DLD1 (cell line): ENCODE results near the gene DDC.
"Not testable (repeated sequence)": the region's sequence is repeated elsewhere in the genome, so short reads cannot be mapped to it uniquely, and the experiment has no call there.

Source experiments
- in situ Hi-C: cut with HindIII; loops from 2 replicates; pipeline ENCODE4 v1.10.0; 2017; ENCODE audit warnings: low sequenced_read_pairs

DDC gene

DNA sequence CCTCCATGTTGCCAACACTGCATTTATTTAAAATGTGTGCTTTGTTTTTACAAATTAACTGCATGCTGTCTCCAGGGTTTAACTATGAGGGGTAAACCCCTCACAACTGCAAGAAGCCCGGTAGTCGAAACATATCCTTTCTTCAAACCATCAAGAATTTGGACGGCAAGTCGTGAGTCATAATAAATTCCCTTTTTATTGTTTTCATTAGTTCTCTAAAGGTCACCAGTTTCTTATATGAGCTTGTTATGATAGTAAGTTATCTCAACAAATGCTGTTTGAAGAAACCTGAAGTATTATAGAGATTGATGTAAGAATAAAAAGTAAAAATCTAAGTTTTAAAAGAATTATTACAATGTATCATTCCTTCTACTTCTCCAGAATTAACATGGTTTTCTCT, 102.8 kb downstream of the DDC start:
- in situ Hi-C loops, result no loop called here

DNA sequence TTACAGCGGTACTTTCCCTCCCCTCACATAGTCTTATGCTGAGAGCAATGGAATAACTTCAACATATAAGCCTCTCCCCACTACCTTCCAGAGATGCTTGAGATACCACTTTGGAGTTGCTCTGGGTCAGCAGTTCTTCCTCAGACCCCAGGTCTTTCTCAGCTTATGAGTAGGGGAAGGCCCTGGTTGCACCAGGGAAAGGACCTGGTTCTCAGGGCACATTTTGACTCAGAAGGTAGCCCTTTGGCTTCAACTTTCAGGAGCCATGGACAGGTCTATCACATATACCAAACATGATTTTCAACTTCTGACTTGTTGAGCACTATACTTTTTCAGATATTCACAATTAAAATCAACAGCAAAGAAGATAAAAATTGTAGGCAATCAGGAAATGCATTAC, 103.5 kb downstream of the DDC start:
- in situ Hi-C loops, result no loop called here

DNA sequence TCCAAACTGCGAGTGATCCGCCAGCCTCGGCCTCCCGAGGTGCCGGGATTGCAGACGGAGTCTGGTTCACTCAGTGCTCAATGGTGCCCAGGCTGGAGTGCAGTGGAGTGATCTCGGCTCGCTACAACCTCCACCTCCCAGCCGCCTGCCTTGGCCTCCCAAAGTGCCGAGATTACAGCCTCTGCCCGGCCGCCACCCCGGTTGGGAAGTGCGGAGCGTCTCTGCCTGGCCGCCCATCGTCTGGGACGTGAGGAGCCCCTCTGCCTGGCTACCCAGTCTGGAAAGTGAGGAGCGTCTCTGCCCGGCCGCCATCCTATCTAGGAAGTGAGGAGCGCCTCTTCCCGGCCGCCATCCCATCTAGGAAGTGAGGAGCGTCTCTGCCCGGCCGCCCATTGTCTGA, 106.0 kb downstream of the DDC start:
- in situ Hi-C loops, result not testable (repeated sequence)

DNA sequence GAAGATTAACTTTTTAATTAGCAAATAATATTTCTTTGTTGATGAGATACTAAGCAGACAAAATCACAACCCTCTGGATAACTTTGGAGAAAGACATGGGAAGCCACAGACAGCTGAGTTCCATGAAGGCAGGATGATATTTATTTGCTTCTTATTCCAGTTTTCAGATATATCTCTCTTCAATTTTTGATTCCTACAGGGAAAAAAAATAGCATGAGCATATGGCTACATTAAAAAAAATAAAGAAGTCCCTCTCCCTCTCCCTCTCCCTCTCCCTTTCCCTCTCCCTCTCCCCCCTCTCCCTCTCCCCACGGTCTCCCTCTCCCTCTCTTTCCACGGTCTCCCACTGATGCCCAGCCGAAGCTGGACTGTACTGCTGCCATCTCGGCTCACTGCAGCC, 106.6 kb downstream of the DDC start:
- in situ Hi-C loops, result not testable (repeated sequence)

DNA sequence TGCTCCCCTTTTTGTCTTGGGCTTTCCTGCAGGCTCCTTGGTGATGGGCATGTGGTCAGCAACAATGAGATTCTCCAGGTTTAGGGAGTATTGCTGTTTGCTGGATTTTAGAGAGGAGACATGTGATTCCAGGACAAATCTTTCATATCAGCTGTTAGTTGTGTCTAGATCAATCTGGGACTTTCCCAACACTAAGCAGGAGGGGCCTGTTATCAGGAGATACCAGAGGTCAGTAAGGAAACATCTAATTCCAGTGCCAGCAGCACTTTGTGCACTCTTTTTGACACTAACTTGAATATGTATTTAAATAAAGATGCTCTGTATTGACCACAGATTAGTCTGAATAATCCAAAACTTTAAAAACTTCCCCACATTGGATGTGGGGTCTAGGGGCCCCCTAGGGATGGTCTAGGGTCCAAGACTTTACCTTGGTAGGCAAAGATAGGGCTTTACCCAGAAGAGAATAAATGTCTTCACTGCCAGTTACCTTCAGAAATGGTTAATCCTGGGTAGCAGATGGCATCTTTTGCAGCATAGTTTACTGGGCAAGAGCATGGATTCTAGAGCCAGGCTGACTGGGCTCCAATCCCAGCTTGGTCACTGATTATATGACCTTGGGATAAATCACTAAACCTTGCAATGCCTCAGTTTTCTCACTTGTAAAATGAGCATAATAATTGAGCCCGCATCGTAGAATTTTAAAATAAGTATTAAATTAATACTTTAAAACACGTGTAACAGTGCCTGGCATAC, 108.7 kb downstream of the DDC start:
- in situ Hi-C loops, result no loop called here

DNA sequence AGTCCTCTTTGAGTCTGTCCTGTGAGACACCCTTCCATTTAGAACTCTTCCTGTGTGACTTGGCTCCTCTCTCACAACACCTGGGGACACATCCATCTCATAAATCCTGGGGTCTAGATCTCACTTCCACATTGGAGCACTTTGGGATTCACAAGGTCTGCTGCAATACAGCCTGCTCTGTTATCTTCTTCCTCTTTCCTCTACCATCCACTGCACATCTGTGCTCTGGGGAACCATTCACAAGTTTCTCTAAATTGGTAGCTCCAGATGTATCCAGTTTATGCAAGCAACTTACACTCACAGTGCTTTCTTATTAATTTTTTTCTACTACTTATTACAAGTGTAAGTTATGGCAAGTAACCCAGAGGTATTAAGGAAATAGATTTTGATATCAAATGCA, 109.5 kb downstream of the DDC start:
- in situ Hi-C loops, result no loop called here

DNA sequence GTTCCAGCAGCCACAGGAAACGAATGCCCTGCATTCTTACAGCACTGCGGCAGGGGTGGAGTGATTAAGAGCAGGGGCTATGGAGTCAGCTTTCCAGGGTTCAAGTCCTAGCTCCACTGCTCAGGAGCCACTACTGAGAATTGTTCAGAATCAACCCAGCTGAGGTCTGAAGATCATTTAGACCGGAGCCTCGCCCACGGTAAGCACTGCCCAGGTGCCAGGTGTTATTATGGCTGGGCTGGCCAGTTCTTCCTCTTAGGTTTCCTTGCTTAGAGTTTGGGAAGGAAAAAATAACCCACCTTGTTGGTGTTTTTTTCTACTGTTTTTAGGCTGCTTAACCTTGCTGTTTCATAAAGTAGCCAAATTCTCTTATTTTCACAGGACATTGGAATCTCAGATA, 110.2 kb downstream of the DDC start:
- in situ Hi-C loops, result no loop called here

DNA sequence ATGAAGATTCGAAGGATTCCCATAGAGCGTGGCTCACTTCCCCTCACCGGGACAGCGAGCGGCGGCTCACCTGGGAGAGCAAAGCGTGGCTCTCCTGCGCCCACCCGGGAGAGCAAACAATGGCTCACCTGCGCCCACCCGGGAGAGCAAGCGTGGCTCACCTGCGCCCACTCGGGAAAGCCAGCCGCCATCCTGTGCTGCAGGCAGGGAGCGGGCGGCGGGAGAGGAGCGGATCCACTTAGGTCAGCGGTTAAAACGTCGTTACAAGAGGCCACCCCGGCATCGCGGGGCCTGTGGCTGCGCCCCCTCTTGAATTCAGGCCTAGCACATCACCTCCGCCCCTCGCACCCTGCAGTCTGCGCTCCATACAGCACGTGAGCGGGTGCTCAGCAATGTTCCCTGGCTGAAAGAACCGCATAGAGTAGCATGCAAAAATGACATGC, 114.6 kb downstream of the DDC start:
- in situ Hi-C loops, result no loop called here

DNA sequence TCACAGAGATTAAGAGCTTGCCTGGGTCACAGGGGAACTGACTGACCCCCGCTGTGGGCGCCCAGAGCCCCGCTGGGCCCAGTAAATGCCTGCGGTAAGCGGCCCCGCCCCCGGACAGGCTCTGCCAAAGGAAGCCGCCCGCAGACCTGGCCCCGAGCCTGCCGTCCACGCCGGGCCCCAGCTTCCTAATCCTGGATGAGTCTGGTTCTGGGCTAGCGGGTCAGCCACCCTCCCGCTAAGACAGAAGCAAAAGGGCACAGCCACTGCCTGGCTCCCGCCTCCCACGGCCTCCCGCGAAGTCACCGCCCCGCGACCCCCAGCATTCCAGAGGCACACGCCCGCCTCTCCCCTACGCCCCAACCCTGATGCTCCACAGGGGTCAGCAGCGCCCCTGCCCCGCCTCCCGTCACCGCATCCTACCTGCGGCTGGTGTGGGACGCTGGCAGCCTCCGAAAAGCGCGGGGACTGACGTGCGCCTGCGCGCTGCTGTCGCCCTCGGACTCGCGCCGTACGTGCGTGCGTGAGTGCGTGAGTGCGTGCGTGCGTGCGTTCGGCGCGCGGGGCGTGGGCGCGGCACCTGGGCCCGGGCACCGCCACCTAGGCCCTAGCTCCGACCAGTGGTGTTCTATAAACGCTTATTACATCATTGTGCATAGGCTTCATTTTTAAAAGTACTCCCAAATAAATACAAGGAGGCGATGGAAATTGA, 115.2 kb downstream of the DDC start, which contains the start of gene FIGNL1:
Gene FIGNL1 (minus strand): TSS at position 470 of the 709 bp plus-strand sequence. CDS start 3,063 bp downstream, outside the sequence.
- in situ Hi-C loops, result loop anchor here (25.0 kb wide), 1 partner anchor 238 kb away; no protein-coding TSS in a partner anchor

DNA sequence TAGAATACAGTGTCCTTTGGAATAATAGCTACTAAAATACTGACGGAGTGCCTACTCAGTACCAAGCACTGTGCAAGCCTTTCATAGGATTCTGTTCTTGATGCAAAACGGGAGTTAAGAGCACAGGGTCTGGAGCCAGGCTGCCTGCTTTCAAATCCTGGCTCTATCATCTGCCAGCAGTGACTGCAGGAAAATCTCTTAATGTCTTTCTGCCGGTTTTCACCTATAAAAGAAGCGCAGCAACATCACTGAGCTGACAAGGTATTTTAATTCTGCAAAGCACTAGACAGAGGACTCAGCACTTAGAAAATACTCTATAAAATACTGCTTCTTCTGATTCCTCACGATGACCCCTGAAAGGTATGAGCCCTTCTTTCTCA, 115.7 kb downstream of the DDC start:
- in situ Hi-C loops, result loop anchor here (25.0 kb wide), 1 partner anchor 237 kb away; no protein-coding TSS in a partner anchor

DNA sequence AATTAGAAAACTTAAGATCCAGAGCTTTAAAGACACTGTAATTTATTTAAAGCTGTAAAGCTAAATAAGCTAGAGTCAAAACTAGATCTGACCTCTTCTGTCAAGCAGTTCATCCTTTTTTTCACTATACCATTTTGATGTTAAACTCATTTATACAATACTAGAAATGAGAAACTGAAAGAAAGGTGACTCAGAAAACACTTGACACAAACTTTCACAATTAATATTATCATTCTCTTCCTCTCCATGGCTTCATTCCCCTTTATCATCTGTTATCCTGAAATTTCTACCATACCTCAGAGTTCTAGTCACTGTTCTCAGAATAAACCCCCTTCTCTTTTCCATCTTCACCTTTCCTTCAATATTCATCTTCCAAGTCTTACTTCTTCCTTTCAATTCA, 116.4 kb downstream of the DDC start:
- in situ Hi-C loops, result loop anchor here (25.0 kb wide), 1 partner anchor 237 kb away; no protein-coding TSS in a partner anchor

DNA sequence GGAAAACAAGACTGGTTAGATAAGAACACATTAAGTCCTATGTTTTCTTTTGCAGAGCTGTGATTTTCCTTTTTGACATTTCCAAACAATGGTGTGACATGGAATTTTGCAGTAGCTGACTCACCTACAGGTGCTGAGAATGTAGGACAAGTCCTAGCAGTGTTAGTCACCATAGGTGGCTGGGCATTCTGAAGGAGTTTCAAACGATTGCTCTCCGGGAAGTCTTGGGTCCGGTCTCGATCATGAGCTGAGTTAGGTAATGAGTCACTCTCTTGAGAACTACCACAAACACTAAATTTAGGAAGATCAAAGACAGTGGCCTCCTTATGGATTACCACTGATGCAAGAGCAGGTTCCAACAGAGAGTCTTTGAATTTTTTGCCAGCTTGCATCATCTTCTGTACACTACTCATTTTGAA, 118.7 kb downstream of the DDC start:
- in situ Hi-C loops, result loop anchor here (25.0 kb wide), 1 partner anchor 234 kb away; no protein-coding TSS in a partner anchor

DNA sequence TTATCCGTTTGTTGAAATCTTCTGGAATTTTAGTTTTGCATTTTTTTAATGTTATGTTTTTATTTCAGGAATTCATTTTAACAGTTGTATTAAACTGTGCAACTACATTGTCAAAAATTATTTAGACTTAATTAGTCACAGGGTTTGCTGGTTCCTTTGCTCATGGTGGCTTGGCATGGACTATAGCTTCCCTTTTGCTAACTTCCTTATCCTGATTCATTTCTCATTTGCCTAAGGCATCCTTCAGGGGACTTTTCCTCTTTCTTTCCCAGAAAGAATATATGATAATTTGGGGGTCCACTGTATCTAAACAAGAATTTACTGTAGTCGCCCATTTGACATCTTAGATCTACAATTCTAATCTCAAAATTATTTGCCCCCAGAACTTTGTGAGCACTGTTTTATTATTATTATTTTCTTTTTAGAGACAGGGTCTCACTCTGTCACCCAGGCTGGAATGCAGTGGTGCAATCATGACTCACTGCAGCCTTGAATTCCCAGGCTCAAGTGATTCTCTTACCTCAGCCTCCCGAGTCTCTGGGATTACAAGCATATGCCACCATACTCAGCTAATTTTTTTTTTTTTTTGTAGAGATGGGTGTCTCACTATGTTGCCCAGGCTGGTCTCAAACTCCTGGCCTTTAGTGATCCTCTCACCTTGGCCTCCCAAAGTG, 128.9 kb downstream of the DDC start:
- in situ Hi-C loops, result loop anchor here (25.0 kb wide), 1 partner anchor 224 kb away; no protein-coding TSS in a partner anchor

DNA sequence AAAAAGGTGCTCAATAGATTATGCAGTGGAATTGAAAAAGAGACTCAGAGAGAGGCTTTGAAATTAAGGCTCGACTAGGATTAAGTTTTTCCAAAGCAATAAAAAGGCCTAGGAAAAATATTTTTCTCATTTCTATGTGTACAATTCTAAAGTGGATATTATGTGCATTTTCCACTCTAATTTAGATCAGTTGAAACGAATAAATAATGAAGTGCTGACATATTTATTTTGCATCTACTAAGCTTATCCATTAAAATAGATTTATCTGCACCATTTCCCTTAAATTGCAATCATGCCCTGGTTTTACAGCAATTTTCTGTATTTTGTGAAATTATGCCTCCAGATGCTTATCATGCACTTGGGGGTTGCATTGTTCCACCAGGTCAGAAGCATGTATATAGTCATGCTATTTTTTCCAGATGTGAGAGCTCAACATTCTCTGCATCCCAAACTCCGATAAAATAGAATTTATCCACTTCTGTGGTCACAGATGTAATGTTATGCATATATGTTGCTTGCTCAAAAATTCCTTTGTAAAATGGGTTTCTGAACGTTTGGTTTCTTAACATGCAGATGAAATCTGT, 133.4 kb downstream of the DDC start:
- in situ Hi-C loops, result loop anchor here (25.0 kb wide), 1 partner anchor 220 kb away; no protein-coding TSS in a partner anchor

DNA sequence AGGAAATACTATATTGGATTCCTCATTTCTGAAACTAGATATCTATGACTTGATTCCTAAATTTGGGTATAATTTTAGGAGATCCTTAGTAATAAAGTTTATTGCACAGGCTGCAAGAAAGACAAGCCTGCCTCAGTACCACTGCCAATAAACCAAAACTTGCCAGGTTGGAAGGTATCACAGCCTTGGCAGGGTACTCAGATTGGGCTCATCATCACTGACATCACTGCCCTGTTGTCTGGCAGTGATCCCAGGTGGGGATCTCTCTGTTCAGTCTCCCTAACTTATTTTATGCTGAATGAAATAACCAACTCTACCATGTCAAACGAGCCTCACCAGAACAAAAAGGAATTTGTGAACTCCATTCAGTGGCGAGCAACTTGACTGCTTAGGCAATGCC, 133.9 kb downstream of the DDC start:
- in situ Hi-C loops, result loop anchor here (25.0 kb wide), 1 partner anchor 219 kb away; no protein-coding TSS in a partner anchor

DNA sequence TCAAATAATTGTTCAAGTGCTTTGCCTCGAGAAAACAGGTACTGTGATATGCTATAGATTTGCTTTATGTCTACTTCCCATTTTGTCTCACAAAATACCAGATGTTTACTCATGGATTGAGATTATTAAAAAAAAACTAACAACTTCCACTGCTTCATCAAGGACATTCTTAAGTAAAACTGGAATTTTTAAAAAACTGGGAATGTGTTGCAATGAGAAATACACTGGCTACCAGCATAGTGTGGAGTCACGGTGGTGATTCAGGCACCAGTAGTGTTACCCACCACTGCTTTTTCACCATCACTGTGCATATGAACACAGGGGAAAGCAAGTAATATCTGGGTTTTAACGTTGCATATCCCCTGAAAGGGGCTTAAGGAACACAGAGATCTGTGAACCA, 136.3 kb downstream of the DDC start:
- in situ Hi-C loops, result loop anchor here (25.0 kb wide), 1 partner anchor 217 kb away; no protein-coding TSS in a partner anchor

DNA sequence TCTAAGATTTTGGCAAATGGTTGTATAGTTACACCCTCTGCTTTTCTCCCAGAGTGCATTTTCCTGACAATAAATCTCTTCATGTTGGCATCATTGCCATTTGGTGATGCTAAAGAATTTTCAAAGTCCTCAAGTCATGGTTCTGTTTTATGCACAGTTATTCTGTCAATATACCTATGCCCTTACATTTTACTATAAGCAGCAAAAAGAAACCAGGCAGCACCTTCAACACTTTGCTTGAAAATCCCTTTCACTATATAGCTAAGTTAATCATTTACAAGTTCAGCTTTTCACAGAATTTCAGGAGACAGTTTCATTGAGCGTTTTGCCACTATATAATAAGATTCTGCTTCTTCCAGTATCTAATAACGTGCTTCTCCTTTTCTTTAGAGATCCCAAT, 137.7 kb downstream of the DDC start:
- in situ Hi-C loops, result loop anchor here (25.0 kb wide), 1 partner anchor 215 kb away; no protein-coding TSS in a partner anchor

DNA sequence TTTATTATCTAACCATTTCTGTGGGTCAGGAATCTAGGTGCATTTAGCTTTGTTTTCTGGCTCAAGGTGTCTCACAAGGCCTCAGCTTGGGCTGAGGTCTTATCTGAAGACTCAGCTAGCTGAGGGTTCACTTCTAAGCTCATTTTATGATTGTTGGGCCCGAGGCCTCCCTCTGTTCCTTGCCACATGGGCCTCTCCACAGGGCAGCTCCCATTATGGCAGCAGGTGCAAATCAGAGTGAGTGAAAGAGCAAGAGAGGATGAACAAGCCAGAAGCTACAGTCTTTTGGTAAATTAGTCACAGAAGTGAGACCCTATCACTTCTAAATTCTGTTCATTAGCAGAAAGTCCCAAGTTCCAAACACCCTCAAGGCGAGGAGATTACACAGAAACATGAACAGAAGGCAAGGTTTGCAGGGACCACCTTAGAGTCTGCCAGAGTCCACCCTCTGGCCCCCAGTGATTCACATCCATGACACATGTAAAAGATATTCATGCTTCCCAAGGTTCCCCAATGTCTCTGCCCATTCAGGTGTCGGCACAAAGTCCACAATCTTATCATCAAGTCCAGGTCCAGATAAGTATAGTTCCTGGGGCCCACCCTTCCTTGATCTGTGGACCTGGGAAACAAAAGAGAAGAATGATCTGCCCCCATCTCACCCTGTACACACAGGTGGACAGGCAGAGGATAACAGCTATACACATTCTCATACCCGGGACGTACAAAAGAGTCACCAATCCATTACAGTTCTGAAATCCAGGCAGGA, 138.7 kb downstream of the DDC start:
- in situ Hi-C loops, result loop anchor here (25.0 kb wide), 1 partner anchor 214 kb away; no protein-coding TSS in a partner anchor

DNA sequence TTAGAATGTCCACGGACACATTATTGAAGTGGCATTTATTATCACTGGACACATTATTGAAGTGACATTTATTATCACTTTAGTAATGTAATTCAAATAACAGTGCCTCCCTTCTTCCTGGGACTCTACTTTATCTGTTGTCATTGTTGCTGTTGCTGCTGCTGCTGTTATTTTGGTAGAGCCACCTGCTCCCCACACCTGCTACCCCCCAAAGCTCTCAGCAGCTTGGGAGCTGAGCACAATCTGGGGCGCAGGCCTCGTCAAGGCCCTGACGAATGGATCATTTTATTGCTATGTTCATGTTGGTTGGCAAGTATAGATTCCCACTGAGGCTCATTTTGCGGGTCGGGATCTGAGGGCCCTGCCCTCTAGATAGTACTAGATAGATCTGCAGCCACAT, 139.9 kb downstream of the DDC start:
- in situ Hi-C loops, result loop anchor here (25.0 kb wide), 1 partner anchor 213 kb away; no protein-coding TSS in a partner anchor

DNA sequence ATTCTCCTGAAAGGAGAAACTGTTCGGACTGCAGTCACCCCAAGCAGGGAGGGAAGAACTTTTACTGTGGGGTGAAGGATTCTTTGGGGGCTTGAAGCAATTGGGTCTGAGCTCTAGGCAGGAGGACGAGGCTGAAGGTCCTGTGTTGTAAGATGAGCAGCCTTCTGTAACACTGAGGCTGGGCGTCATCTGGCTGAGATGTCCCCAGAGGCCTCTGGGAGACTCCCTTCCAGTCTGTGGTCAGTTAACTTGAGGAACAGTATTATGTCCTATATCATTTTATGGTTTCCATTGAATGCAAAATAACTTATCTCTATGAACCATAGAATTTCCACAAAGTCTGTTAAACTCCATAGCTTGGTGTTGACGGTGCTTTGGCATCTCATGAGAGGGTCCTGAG, 141.3 kb downstream of the DDC start:
- in situ Hi-C loops, result no loop called here
